Nephron (organoid): ENCODE measurements around the gene TECPR1.

Experiments
- H3K27ac Mint-ChIP-seq, 3 experiments: 2 replicates each; pipeline ENCODE4 v1.8.0; 2020; ENCODE audit warnings: mixed read lengths in 3 of 3, mild to moderate bottlenecking in 2 of 3, moderate library complexity in 1 of 3
- H3K27me3 Mint-ChIP-seq: 2 replicates; pipeline ENCODE4 v1.8.0; 2021; ENCODE audit warnings: low read depth, mild to moderate bottlenecking, moderate library complexity, mixed read lengths
- H3K36me3 Mint-ChIP-seq: 2 replicates; pipeline ENCODE4 v1.8.0; 2020; ENCODE audit warnings: low read depth, mixed read lengths
- H3K4me1 Mint-ChIP-seq: 2 replicates; pipeline ENCODE4 v1.8.0; 2020; ENCODE audit warnings: mixed read lengths
- H3K4me3 Mint-ChIP-seq, 3 experiments: 2 replicates each; pipeline ENCODE4 v1.8.0; 2020; ENCODE audit warnings: mild to moderate bottlenecking in 3 of 3, mixed read lengths in 3 of 3, moderate library complexity in 2 of 3
- H3K9me3 Mint-ChIP-seq: 2 replicates; pipeline ENCODE4 v1.8.0; 2020; ENCODE audit warnings: mixed read lengths
- CTCF ChIP-seq, 3 experiments: fragments of 200-600 bp; sonication (generic); IDR thresholded peaks; one replicate each; pipeline ENCODE4 v1.5.0; 2021; ENCODE audit warnings: antibody characterized with exemption in 3 of 3; ENCODE audit not compliant: unreplicated experiment in 3 of 3

Gene TECPR1

GRCh38 chr7:98225913-98226614, 26.0 kb downstream of the TECPR1 start:
- H3K27ac Mint-ChIP-seq = no peak overlapping the region
- H3K27me3 Mint-ChIP-seq = no peaks in the 10 kb centered on the region
- no peaks in the 10 kb centered on the region for H3K9me3 Mint-ChIP-seq
- TF ChIP-seq CTCF (IDR thresholded peaks at IDR 0.05; ENCODE audit: unreplicated experiment in 3 of 3) = no peak
- H3K36me3 Mint-ChIP-seq = peaks cover 10% of the 10 kb centered on the region
- H3K4me1 Mint-ChIP-seq = no peaks in the 10 kb centered on the region
- no peak overlapping the region for H3K4me3 Mint-ChIP-seq

- Mint-ChIP-seq H3K36me3 (peaks cover 10% of the 10 kb centered on the region), H3K4me1 (no peaks in the 10 kb centered on the region), H3K4me3 (no peak overlapping the region), H3K27me3 (no peaks in the 10 kb centered on the region), H3K9me3 (no peaks in the 10 kb centered on the region), H3K27ac (no peak overlapping the region)
- TF ChIP-seq CTCF (IDR thresholded peaks at IDR 0.05; ENCODE audit: unreplicated experiment in 3 of 3) = no peak
These were observed 27.3 kb downstream of the TECPR1 start for GRCh38 chr7:98224701-98225181.

- TF ChIP-seq CTCF (IDR thresholded peaks at IDR 0.05; ENCODE audit: unreplicated experiment in 3 of 3) = no peak
- Mint-ChIP-seq H3K4me1 (no peaks in the 10 kb centered on the region), H3K4me3 (no peak overlapping the region), H3K27me3 (no peaks in the 10 kb centered on the region), H3K27ac (no peak overlapping the region), H3K36me3 (peaks cover 15% of the 10 kb centered on the region), H3K9me3 (no peaks in the 10 kb centered on the region)
These were observed 27.9 kb downstream of the TECPR1 start for GRCh38 chr7:98223898-98224700.

- Mint-ChIP-seq H3K36me3 (peaks cover 21% of the 10 kb centered on the region), H3K9me3 (no peaks in the 10 kb centered on the region), H3K27me3 (no peaks in the 10 kb centered on the region), H3K27ac (no peak overlapping the region), H3K4me3 (no peak overlapping the region), H3K4me1 (peaks cover 2% of the 10 kb centered on the region)
- TF ChIP-seq CTCF (IDR thresholded peaks at IDR 0.05; ENCODE audit: unreplicated experiment in 3 of 3) = no peak
These were observed 28.6 kb downstream of the TECPR1 start for GRCh38 chr7:98223351-98223897.

GRCh38 chr7:98222533-98223195, 29.4 kb downstream of the TECPR1 start:
- no peak for TF ChIP-seq CTCF (IDR thresholded peaks at IDR 0.05; ENCODE audit: unreplicated experiment in 3 of 3)
- peaks cover 6% of the 10 kb centered on the region for H3K4me1 Mint-ChIP-seq
- no peaks in the 10 kb centered on the region for H3K9me3 Mint-ChIP-seq

More at GRCh38 chr7:98222533-98223195, 29.4 kb downstream of the TECPR1 start:
- H3K36me3 Mint-ChIP-seq = peaks cover 24% of the 10 kb centered on the region
- H3K4me3 Mint-ChIP-seq = no peak overlapping the region
- no peaks in the 10 kb centered on the region for H3K27me3 Mint-ChIP-seq
- H3K27ac Mint-ChIP-seq = no peak overlapping the region
